ENCODE results near the gene ZNF23.
A peak's percentile ranks its signal among the peaks of the same experiment; 100 is the strongest.

The ZNF23 gene

DNA sequence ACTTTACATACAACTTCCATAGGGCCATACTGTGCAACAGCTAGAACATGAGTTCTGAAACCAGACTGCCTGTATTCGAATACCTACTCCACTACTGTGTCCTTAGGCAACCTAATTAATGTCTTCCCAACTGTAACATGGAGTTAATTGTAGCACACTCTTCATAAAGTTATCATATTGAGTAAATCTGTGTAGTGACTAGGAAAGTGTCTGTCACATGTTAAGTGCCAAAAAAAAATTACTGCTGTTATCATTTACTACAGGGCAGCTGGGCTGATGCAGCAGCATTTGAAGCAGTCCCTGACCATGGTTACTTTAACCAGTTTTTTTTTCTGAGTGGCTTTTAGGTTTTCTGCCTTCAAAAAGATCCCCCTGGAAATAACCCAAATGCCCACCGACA is 10.9 kb upstream of the ZNF23 start:
- H3K4me1 ChIP-seq (ENCODE audit: control insufficient read depth in 1 of 2, insufficient read depth in 2 of 2, low read length in 2 of 2): no peaks in the 10 kb centered on the region
- no peak overlapping the region for H3K9ac ChIP-seq (ENCODE audit: low read depth in 1 of 2, low read length in 2 of 2)
- no peak overlapping the region for H3K4me3 ChIP-seq (ENCODE audit: low read depth in 1 of 2, low read length in 2 of 2)
- H3K27ac ChIP-seq (ENCODE audit: low read depth, low read length): no peak overlapping the region
- no peaks in the 10 kb centered on the region for H3K9me3 ChIP-seq (ENCODE audit: control insufficient read depth in 1 of 2, low read length in 2 of 2)
- no peaks in the 10 kb centered on the region for H3K27me3 ChIP-seq (ENCODE audit: control insufficient read depth in 1 of 2, insufficient read depth in 2 of 2, low read length in 2 of 2)
- peaks cover 3 to 12% of the 10 kb centered on the region in 2 donors for H3K36me3 ChIP-seq (ENCODE audit: control insufficient read depth in 1 of 2, insufficient read depth in 2 of 2, low read length in 2 of 2)

DNA sequence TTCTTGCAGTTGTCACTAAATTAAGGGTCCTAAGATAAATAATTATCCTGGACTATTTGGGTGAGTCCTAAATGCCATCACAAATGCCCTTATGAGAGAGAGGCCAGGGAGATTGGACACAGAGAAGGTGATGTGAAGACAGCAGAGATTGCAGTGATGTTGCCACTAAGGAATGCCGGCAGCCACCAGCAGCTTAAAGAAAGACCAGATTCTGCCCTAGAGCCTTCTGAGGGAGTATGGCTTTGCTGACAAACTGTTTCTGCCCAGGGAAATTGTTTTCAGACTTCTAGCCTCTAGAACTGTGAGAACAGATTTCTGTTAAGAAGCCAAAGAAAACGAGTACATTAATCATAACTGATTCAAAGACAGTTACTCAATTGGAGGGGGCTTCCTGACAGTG is 10.0 kb upstream of the ZNF23 start:
- Histone ChIP-seq H3K4me1 (ENCODE audit: control insufficient read depth in 1 of 2, insufficient read depth in 2 of 2, low read length in 2 of 2) (no peaks in the 10 kb centered on the region), H3K9me3 (ENCODE audit: control insufficient read depth in 1 of 2, low read length in 2 of 2) (no peaks in the 10 kb centered on the region), H3K4me3 (ENCODE audit: low read depth in 1 of 2, low read length in 2 of 2) (no peak overlapping the region), H3K9ac (ENCODE audit: low read depth in 1 of 2, low read length in 2 of 2) (no peak overlapping the region), H3K36me3 (ENCODE audit: control insufficient read depth in 1 of 2, insufficient read depth in 2 of 2, low read length in 2 of 2) (peaks cover 3 to 4% of the 10 kb centered on the region in 2 donors), H3K27me3 (ENCODE audit: control insufficient read depth in 1 of 2, insufficient read depth in 2 of 2, low read length in 2 of 2) (no peaks in the 10 kb centered on the region), H3K27ac (ENCODE audit: low read depth, low read length) (no peak overlapping the region)

DNA sequence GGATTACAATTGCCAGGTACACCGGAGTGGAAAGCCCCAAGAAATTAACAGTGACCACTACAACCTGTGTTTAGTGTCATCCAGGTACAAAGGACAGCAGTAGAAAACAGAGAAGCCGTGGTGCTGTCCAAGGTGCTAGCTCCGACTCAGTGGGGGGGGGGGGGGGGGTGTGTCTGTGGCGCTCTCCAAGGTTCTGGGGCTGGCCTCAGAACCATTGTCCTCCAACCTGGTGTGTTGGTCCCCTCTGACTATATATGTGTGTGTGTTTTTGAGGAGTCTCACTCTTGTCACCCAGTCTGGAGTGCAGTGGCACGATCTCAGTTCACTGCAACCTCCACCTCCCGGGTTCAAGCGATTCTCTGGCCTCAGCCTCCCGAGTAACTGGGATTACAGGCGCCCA is 5.8 kb upstream of the ZNF23 start:
- Histone ChIP-seq H3K36me3 (ENCODE audit: control insufficient read depth in 1 of 2, insufficient read depth in 2 of 2, low read length in 2 of 2) (no peaks in the 10 kb centered on the region), H3K9ac (ENCODE audit: low read depth in 1 of 2, low read length in 2 of 2) (no peak overlapping the region), H3K4me3 (ENCODE audit: low read depth in 1 of 2, low read length in 2 of 2) (no peak overlapping the region), H3K27ac (ENCODE audit: low read depth, low read length) (no peak overlapping the region), H3K4me1 (ENCODE audit: control insufficient read depth in 1 of 2, insufficient read depth in 2 of 2, low read length in 2 of 2) (peaks cover 0 to under 1% of the 10 kb centered on the region in 2 donors), H3K27me3 (ENCODE audit: control insufficient read depth in 1 of 2, insufficient read depth in 2 of 2, low read length in 2 of 2) (no peaks in the 10 kb centered on the region), H3K9me3 (ENCODE audit: control insufficient read depth in 1 of 2, low read length in 2 of 2) (no peaks in the 10 kb centered on the region)

DNA sequence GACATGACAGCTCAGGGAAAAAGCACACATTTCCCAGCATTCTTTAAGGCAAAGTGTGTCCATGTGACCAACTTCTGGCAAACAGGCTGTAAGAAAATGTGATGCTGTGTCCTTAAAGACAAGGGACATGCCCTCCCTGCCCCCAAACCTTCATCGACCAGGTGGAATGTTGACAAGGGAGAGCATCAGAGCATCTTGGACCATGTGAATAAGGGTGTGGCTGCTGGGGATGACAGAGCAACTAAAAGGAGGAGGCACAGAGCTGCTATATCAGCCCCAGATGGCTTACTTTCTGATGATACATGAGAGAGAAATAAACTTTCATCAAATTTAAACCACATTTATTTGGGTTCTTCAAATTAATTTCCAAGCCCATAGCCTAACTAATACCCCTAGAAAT is 2.2 kb upstream of the ZNF23 start:
- H3K9me3 ChIP-seq (ENCODE audit: control insufficient read depth in 1 of 2, low read length in 2 of 2): no peaks in the 10 kb centered on the region
- no peaks in the 10 kb centered on the region for H3K27me3 ChIP-seq (ENCODE audit: control insufficient read depth in 1 of 2, insufficient read depth in 2 of 2, low read length in 2 of 2)
- H3K4me1 ChIP-seq (ENCODE audit: control insufficient read depth in 1 of 2, insufficient read depth in 2 of 2, low read length in 2 of 2): peaks cover 11 to 16% of the 10 kb centered on the region in 2 donors
- H3K9ac ChIP-seq (ENCODE audit: low read depth in 1 of 2, low read length in 2 of 2): no peak overlapping the region
- H3K4me3 ChIP-seq (ENCODE audit: low read depth in 1 of 2, low read length in 2 of 2): no peak overlapping the region
- H3K36me3 ChIP-seq (ENCODE audit: control insufficient read depth in 1 of 2, insufficient read depth in 2 of 2, low read length in 2 of 2): no peaks in the 10 kb centered on the region
- H3K27ac ChIP-seq (ENCODE audit: low read depth, low read length): no peak overlapping the region

DNA sequence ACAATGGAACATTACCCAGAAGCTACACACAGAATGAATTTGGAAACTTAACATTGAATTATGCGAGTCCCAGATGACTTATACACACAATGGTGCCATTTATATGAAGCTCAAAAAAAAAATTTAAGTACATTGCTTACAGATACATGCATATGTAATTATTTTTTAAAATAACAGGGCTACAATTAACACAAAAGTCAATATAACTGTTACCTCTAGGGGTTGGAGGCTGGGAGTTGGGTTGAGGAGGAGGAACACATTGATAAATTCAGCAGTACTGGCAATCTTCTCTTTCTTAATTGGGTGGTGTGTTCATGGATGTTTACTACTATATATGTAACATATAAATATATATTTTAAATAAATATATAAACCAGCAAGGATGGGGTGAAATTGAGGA is 1.1 kb downstream of the ZNF23 start:
- Histone ChIP-seq H3K4me3 (ENCODE audit: low read depth in 1 of 2, low read length in 2 of 2) (peak overlapping the region in 1 of 2 donors; percentile 99), H3K9ac (ENCODE audit: low read depth in 1 of 2, low read length in 2 of 2) (no peak overlapping the region), H3K36me3 (ENCODE audit: control insufficient read depth in 1 of 2, insufficient read depth in 2 of 2, low read length in 2 of 2) (peaks cover 4 to 9% of the 10 kb centered on the region in 2 donors)

DNA sequence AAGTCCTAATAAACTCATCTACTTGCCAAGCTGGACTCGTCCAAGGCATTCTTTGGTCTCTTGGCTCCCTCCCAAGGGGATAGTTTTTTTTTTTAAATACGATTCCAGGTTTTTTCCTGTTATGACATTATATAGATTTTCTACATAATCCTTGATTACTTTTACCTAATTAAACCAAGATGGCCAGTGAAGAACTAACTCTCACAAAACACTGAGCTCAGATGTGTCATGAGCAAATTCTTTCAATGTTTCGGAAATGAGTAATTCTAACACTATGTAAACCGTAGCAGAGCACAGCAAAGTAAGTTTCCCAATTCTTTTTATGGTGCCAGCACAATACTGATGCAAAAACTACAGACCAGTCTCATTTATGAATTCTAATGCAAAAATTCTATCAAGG is 1.8 kb downstream of the ZNF23 start:
- no peak overlapping the region for H3K9ac ChIP-seq (ENCODE audit: low read depth in 1 of 2, low read length in 2 of 2)
- peaks cover 9 to 16% of the 10 kb centered on the region in 2 donors for H3K36me3 ChIP-seq (ENCODE audit: control insufficient read depth in 1 of 2, insufficient read depth in 2 of 2, low read length in 2 of 2)
- H3K27me3 ChIP-seq (ENCODE audit: control insufficient read depth in 1 of 2, insufficient read depth in 2 of 2, low read length in 2 of 2): no peaks in the 10 kb centered on the region
- no peak overlapping the region for H3K4me3 ChIP-seq (ENCODE audit: low read depth in 1 of 2, low read length in 2 of 2)
- peaks cover 11 to 16% of the 10 kb centered on the region in 2 donors for H3K4me1 ChIP-seq (ENCODE audit: control insufficient read depth in 1 of 2, insufficient read depth in 2 of 2, low read length in 2 of 2)
- no peak overlapping the region for H3K27ac ChIP-seq (ENCODE audit: low read depth, low read length)
- H3K9me3 ChIP-seq (ENCODE audit: control insufficient read depth in 1 of 2, low read length in 2 of 2): peaks cover 0 to 1% of the 10 kb centered on the region in 2 donors

More for the DNA sequence above, 1.1 kb downstream of the ZNF23 start:
- Histone ChIP-seq H3K9me3 (ENCODE audit: control insufficient read depth in 1 of 2, low read length in 2 of 2) (peaks cover 0 to 1% of the 10 kb centered on the region in 2 donors), H3K4me1 (ENCODE audit: control insufficient read depth in 1 of 2, insufficient read depth in 2 of 2, low read length in 2 of 2) (peaks cover 11 to 16% of the 10 kb centered on the region in 2 donors), H3K27ac (ENCODE audit: low read depth, low read length) (no peak overlapping the region), H3K27me3 (ENCODE audit: control insufficient read depth in 1 of 2, insufficient read depth in 2 of 2, low read length in 2 of 2) (no peaks in the 10 kb centered on the region)

DNA sequence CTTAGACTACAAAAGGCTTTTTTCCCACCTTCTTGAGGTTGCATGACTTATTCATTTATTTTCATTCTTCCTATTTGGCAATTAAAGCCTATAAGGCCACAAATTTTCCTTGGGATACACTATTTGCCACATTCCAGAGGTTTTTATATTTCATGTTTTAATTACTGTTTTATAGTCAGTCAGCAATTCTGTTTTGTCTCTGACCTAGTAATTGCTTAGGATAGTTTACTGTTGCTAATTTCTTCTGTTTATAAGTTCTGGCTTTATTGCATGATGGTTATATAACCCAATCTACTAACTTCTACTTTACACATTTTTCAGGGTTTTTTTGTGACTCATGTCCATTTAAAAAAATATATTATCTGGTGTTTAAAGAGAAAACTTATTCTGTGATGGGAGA is 2.5 kb downstream of the ZNF23 start:
- Histone ChIP-seq H3K4me1 (ENCODE audit: control insufficient read depth in 1 of 2, insufficient read depth in 2 of 2, low read length in 2 of 2) (peaks cover 11 to 16% of the 10 kb centered on the region in 2 donors), H3K27me3 (ENCODE audit: control insufficient read depth in 1 of 2, insufficient read depth in 2 of 2, low read length in 2 of 2) (no peaks in the 10 kb centered on the region), H3K27ac (ENCODE audit: low read depth, low read length) (no peak overlapping the region), H3K9me3 (ENCODE audit: control insufficient read depth in 1 of 2, low read length in 2 of 2) (peaks cover 0 to 2% of the 10 kb centered on the region in 2 donors), H3K4me3 (ENCODE audit: low read depth in 1 of 2, low read length in 2 of 2) (no peak overlapping the region), H3K9ac (ENCODE audit: low read depth in 1 of 2, low read length in 2 of 2) (no peak overlapping the region), H3K36me3 (ENCODE audit: control insufficient read depth in 1 of 2, insufficient read depth in 2 of 2, low read length in 2 of 2) (peaks cover 9 to 23% of the 10 kb centered on the region in 2 donors)

DNA sequence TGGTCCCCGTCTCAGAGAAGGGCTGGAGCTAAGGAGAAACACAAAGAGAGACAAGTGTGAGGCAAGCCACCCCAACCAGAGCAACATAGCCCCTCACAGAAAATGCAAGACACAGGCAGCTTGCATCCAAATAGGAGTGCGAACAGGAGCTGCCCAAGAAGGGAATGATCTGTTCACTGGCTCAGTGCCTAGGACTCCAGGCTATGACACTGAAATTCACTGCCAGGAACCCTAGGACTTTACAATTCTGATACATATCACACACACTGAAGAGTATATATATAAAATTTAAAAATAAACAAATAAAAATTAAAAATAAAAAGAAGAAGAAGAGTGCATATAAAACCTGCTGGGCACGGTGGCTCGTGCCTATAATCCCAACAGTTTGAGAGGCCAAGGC is 5.2 kb downstream of the ZNF23 start:
- peaks cover 8 to 16% of the 10 kb centered on the region in 2 donors for H3K9me3 ChIP-seq (ENCODE audit: control insufficient read depth in 1 of 2, low read length in 2 of 2)
- H3K4me1 ChIP-seq (ENCODE audit: control insufficient read depth in 1 of 2, insufficient read depth in 2 of 2, low read length in 2 of 2): peaks cover 5 to 11% of the 10 kb centered on the region in 2 donors
- H3K27ac ChIP-seq (ENCODE audit: low read depth, low read length): no peak overlapping the region
- H3K36me3 ChIP-seq (ENCODE audit: control insufficient read depth in 1 of 2, insufficient read depth in 2 of 2, low read length in 2 of 2): peaks cover 29 to 49% of the 10 kb centered on the region in 2 donors
- H3K27me3 ChIP-seq (ENCODE audit: control insufficient read depth in 1 of 2, insufficient read depth in 2 of 2, low read length in 2 of 2): no peaks in the 10 kb centered on the region
- no peak overlapping the region for H3K9ac ChIP-seq (ENCODE audit: low read depth in 1 of 2, low read length in 2 of 2)
- no peak overlapping the region for H3K4me3 ChIP-seq (ENCODE audit: low read depth in 1 of 2, low read length in 2 of 2)

DNA sequence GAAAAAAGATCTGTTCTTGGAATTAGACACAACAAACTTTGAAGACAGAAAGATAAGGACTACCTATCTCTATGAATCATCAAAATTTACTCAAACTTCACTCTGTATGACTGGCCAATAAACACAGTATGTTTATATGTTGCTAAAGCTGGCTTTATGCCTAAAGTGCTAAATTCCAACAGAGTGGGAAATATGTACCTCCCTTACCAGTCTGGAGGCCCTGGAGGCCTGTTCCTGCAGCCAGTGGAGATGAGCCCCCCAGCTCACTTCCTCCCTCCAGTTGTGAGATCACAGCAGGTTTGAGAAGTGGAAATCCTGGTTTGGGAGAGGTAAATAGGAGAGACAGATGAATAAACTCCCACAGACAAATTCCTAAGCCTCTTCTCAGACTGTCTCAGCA is 9.0 kb downstream of the ZNF23 start:
- H3K27ac ChIP-seq (ENCODE audit: low read depth, low read length): no peak overlapping the region
- H3K4me1 ChIP-seq (ENCODE audit: control insufficient read depth in 1 of 2, insufficient read depth in 2 of 2, low read length in 2 of 2): no peaks in the 10 kb centered on the region
- H3K36me3 ChIP-seq (ENCODE audit: control insufficient read depth in 1 of 2, insufficient read depth in 2 of 2, low read length in 2 of 2): peaks cover 61 to 85% of the 10 kb centered on the region in 2 donors
- H3K9ac ChIP-seq (ENCODE audit: low read depth in 1 of 2, low read length in 2 of 2): no peak overlapping the region
- no peak overlapping the region for H3K4me3 ChIP-seq (ENCODE audit: low read depth in 1 of 2, low read length in 2 of 2)
- peaks cover 43 to 51% of the 10 kb centered on the region in 2 donors for H3K9me3 ChIP-seq (ENCODE audit: control insufficient read depth in 1 of 2, low read length in 2 of 2)
- H3K27me3 ChIP-seq (ENCODE audit: control insufficient read depth in 1 of 2, insufficient read depth in 2 of 2, low read length in 2 of 2): no peaks in the 10 kb centered on the region

DNA sequence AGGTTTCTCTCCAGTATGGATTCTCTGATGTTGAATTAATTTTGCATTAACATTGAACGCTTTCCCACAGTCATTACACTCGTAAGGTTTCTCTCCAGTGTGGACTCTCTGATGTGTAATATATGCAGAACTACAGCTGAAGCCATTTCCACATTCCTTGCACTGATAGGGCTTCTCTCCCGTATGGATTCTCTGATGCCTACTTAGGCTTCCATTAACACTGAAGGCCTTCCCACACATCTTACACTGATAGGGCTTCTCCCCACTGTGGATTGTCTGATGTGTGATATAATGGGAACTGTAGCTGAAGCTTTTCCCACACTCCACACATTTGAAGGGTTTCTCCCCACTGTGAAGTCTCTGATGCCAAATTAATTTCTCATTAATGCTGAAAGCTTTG is 13.0 kb downstream of the ZNF23 start:
- Histone ChIP-seq H3K36me3 (ENCODE audit: control insufficient read depth in 1 of 2, insufficient read depth in 2 of 2, low read length in 2 of 2) (peaks cover 53 to 61% of the 10 kb centered on the region in 2 donors), H3K4me3 (ENCODE audit: low read depth in 1 of 2, low read length in 2 of 2) (peak overlapping the region; percentile 35 to 58), H3K27me3 (ENCODE audit: control insufficient read depth in 1 of 2, insufficient read depth in 2 of 2, low read length in 2 of 2) (no peaks in the 10 kb centered on the region), H3K9me3 (ENCODE audit: control insufficient read depth in 1 of 2, low read length in 2 of 2) (peaks cover 72 to 78% of the 10 kb centered on the region in 2 donors), H3K4me1 (ENCODE audit: control insufficient read depth in 1 of 2, insufficient read depth in 2 of 2, low read length in 2 of 2) (no peaks in the 10 kb centered on the region), H3K27ac (ENCODE audit: low read depth, low read length) (no peak overlapping the region), H3K9ac (ENCODE audit: low read depth in 1 of 2, low read length in 2 of 2) (no peak overlapping the region)

All from duodenal mucosa (tissue), 2 donors.